GM12891 (cell line): Measurements from ENCODE around the gene DNMBP.

Source experiments
- POLR2A ChIP-seq: IDR thresholded peaks from 2 replicates; pipeline ENCODE4 v1.6.1; 2011; ENCODE audit warnings: low read depth, low read length, control low read depth
- POLR2AphosphoS5 ChIP-seq: IDR thresholded peaks from 2 replicates; pipeline ENCODE4 v1.6.1; 2011; ENCODE audit warnings: low read depth, low read length, control low read depth
- SPI1 ChIP-seq: IDR thresholded peaks from 2 replicates; pipeline ENCODE4 v1.6.1; 2011; ENCODE audit warnings: low read depth, low read length, control low read depth
- TAF1 ChIP-seq: IDR thresholded peaks from 2 replicates; pipeline ENCODE4 v1.6.1; 2011; ENCODE audit warnings: low read depth, low read length, control low read depth

DNA sequence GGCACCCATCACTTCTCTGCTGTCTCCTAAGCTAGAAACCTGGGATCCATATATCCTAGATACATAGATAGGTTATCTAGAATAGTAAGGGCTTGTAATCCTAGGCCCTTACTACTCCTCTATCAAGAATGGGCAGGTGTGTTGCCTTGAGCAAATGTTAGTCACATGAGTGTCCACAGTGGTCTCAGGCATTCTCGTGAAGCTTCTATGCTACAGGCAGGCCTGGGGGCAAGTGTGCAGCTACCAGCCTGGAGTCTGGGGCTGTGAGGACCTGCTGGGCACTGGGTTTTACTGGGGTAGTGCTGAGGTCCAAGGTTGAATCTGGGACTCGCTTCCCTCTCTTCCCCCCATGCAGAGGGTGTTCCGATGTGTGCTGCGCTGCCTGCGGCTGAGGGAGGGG, 135.9 kb downstream of the DNMBP start:
- TF ChIP-seq TAF1 (no peak), POLR2AphosphoS5 (no peak), POLR2A (no peak; the same call in none of the 2 replicates), SPI1 (no peak)
